Astrocyte (in vitro differentiated cells and primary cell): ENCODE data around the gene RNF157. TPM values are rescaled to one million over a fixed set of nuclear protein-coding genes. Genes with fewer than 3 reads are reported as not detected.

Experiments used
- DNase-seq: peaks from one replicate; pipeline ENCODE4 v3.0.0-alpha.2; 2010; ENCODE audit warnings: low read depth
- FAIRE-seq: peaks from 2 replicates; lab custom pipeline; 2011; peaks lifted over from hg19 to GRCh38; lab: Jason Lieb, UNC
- H2AFZ ChIP-seq: 2 replicates; pipeline ENCODE4 v1.6.0; 2012; ENCODE audit warnings: low read depth, low read length, inconsistent platforms
- H3K27ac ChIP-seq: 2 replicates; pipeline ENCODE4 v1.5.1; 2011; ENCODE audit warnings: low read depth, low read length, inconsistent platforms
- H3K27me3 ChIP-seq: 2 replicates; pipeline ENCODE4 v1.6.0; 2011; ENCODE audit warnings: low read length, inconsistent platforms; ENCODE audit not compliant: insufficient read depth
- H3K36me3 ChIP-seq: 2 replicates; pipeline ENCODE4 v1.5.1; 2011; ENCODE audit warnings: low read length, inconsistent platforms; ENCODE audit not compliant: insufficient read depth
- H3K4me1 ChIP-seq: 2 replicates; pipeline ENCODE4 v1.5.1; 2011; ENCODE audit warnings: low read length, inconsistent platforms; ENCODE audit not compliant: insufficient read depth
- H3K4me2 ChIP-seq: 2 replicates; pipeline ENCODE4 v1.6.0; 2012; ENCODE audit warnings: low read length, inconsistent platforms
- H3K4me3 ChIP-seq: 2 replicates; pipeline ENCODE4 v1.5.1; 2011; ENCODE audit warnings: low read depth, mild to moderate bottlenecking, low read length, inconsistent platforms; ENCODE audit not compliant: insufficient read depth
- H3K79me2 ChIP-seq: 2 replicates; pipeline ENCODE4 v1.6.0; 2012; ENCODE audit warnings: mild to moderate bottlenecking, low read length, inconsistent platforms; ENCODE audit not compliant: insufficient read depth
- H3K9ac ChIP-seq: 2 replicates; pipeline ENCODE4 v1.6.0; 2012; ENCODE audit warnings: mild to moderate bottlenecking, low read length, inconsistent platforms
- H3K9me3 ChIP-seq: 2 replicates; pipeline ENCODE4 v1.5.1; 2012; ENCODE audit warnings: low read depth, mild to moderate bottlenecking, low read length, inconsistent platforms; ENCODE audit not compliant: insufficient read depth
- H4K20me1 ChIP-seq: 2 replicates; pipeline ENCODE4 v1.6.0; 2012; ENCODE audit warnings: low read length, inconsistent platforms; ENCODE audit not compliant: insufficient read depth
- H3K27ac Mint-ChIP-seq: one replicate; pipeline ENCODE4 v1.8.0; 2021; ENCODE audit warnings: mild to moderate bottlenecking, mixed read lengths; ENCODE audit not compliant: unreplicated experiment
- H3K27me3 Mint-ChIP-seq: one replicate; pipeline ENCODE4 v1.8.0; 2021; ENCODE audit warnings: low read depth, mixed read lengths; ENCODE audit not compliant: unreplicated experiment
- H3K36me3 Mint-ChIP-seq: one replicate; pipeline ENCODE4 v1.8.0; 2021; ENCODE audit warnings: low read depth, mixed read lengths; ENCODE audit not compliant: unreplicated experiment
- H3K4me1 Mint-ChIP-seq: one replicate; pipeline ENCODE4 v1.8.0; 2021; ENCODE audit warnings: low read depth, mixed read lengths; ENCODE audit not compliant: unreplicated experiment
- H3K4me3 Mint-ChIP-seq: one replicate; pipeline ENCODE4 v1.8.0; 2021; ENCODE audit warnings: mild to moderate bottlenecking, moderate library complexity, mixed read lengths; ENCODE audit not compliant: unreplicated experiment
- H3K9me3 Mint-ChIP-seq: one replicate; pipeline ENCODE4 v1.8.0; 2021; ENCODE audit warnings: mild to moderate bottlenecking, mixed read lengths; ENCODE audit not compliant: unreplicated experiment
- CTCF ChIP-seq: IDR thresholded peaks from 2 replicates; pipeline ENCODE4 v1.5.1; 2011; ENCODE audit warnings: low read depth, mild to moderate bottlenecking, inconsistent platforms, low read length, moderate library complexity; ENCODE audit not compliant: insufficient read depth
- EZH2 ChIP-seq: IDR thresholded peaks from 2 replicates; pipeline ENCODE4 v1.6.1; 2012; ENCODE audit warnings: mild to moderate bottlenecking, low read length, inconsistent platforms; ENCODE audit not compliant: insufficient read depth
- total RNA-seq: library from RNA; stranded (reverse); gene quantifications from 2 replicates; pipeline ENCODE4 v1.2.1, GENCODE V29; 2021

Gene RNF157
- total RNA-seq, 1 donor from 2014 or later, result 1.4 TPM

- H3K79me2 ChIP-seq, result no peaks in the 10 kb centered on the region
- H3K4me1 ChIP-seq, result no peaks in the 10 kb centered on the region
- no peak overlapping the region for H3K4me3 ChIP-seq
- FAIRE-seq (no peak), DNase-seq (no peak)
- Mint-ChIP-seq H3K4me1 (peaks cover 3% of the 10 kb centered on the region), H3K27ac (no peak overlapping the region), H3K4me3 (no peak overlapping the region), H3K9me3 (no peaks in the 10 kb centered on the region), H3K27me3 (peaks cover 16% of the 10 kb centered on the region), H3K36me3 (no peaks in the 10 kb centered on the region)
- TF ChIP-seq EZH2, result no peak
- TF ChIP-seq CTCF, result no peak
- H3K27me3 ChIP-seq, result no peaks in the 10 kb centered on the region
- no peaks in the 10 kb centered on the region for H3K9me3 ChIP-seq
- no peak overlapping the region for H3K27ac ChIP-seq
- no peak overlapping the region for H3K4me2 ChIP-seq
- no peak overlapping the region for H3K9ac ChIP-seq
- no peaks in the 10 kb centered on the region for H4K20me1 ChIP-seq
- no peak overlapping the region for H2AFZ ChIP-seq
- no peaks in the 10 kb centered on the region for H3K36me3 ChIP-seq
Observed at GRCh38 chr17:76163919-76164318, 76.4 kb downstream of the RNF157 start.

GRCh38 chr17:76161619-76162266 is 78.5 kb downstream of the RNF157 start:
- no peak overlapping the region for H3K4me3 Mint-ChIP-seq

More at GRCh38 chr17:76161619-76162266, 78.5 kb downstream of the RNF157 start:
- H3K4me2 ChIP-seq, result no peak overlapping the region
- H3K27ac ChIP-seq, result no peak overlapping the region
- no peaks in the 10 kb centered on the region for H3K4me1 ChIP-seq
- no peak for FAIRE-seq
- no peak overlapping the region for H2AFZ ChIP-seq
- no peaks in the 10 kb centered on the region for H3K9me3 ChIP-seq
- no peaks in the 10 kb centered on the region for H3K79me2 ChIP-seq
- DNase-seq, result no peak
- H3K27me3 ChIP-seq, result no peaks in the 10 kb centered on the region
- H3K9me3 Mint-ChIP-seq, result no peaks in the 10 kb centered on the region
- no peaks in the 10 kb centered on the region for H3K36me3 ChIP-seq
- no peak overlapping the region for H3K4me3 ChIP-seq
- no peak for TF ChIP-seq CTCF
- no peaks in the 10 kb centered on the region for H4K20me1 ChIP-seq
- no peak overlapping the region for H3K27ac Mint-ChIP-seq
- peaks cover 31% of the 10 kb centered on the region for H3K27me3 Mint-ChIP-seq
- no peaks in the 10 kb centered on the region for H3K36me3 Mint-ChIP-seq
- H3K9ac ChIP-seq, result no peak overlapping the region
- H3K4me1 Mint-ChIP-seq, result peaks cover 3% of the 10 kb centered on the region
